Erythroblast (primary cell): Measurements from ENCODE around the gene ECSCR.
A peak's percentile ranks its signal among the peaks of the same experiment; 100 is the strongest.
"Not testable (repeated sequence)": the region's sequence is repeated elsewhere in the genome, so short reads cannot be mapped to it uniquely, and the experiment has no call there.

ENCODE experiments used
- DNase-seq, 2 experiments: peaks; one replicate each; lab custom pipeline; 2025; lab: John Stamatoyannopoulos, UW
- GATA1 ChIP-seq: IDR thresholded peaks from 2 replicates; pipeline ENCODE4 v1.6.1; 2011; ENCODE audit warnings: low read depth, mild to moderate bottlenecking, control low read depth, low read length, moderate library complexity
- POLR2A ChIP-seq: IDR thresholded peaks from 2 replicates; pipeline ENCODE4 v1.6.1; 2011; ENCODE audit warnings: mild to moderate bottlenecking, low read length

The ECSCR gene

GRCh38 chr5:139462586-139463276 is at the start of gene ECSCR:
Gene ECSCR (minus strand): TSS chr5:139462743. CDS start chr5:139462670, 73 bp downstream.
- TF ChIP-seq GATA1 (no peak), POLR2A (no peak)

GRCh38 chr5:139504722-139505121 is 42.2 kb upstream of the ECSCR start:
- not testable (repeated sequence) for DNase-seq

More at GRCh38 chr5:139462586-139463276, at the start of gene ECSCR:
- DNase-seq, result no peak

- not testable (repeated sequence) for DNase-seq
Measured at GRCh38 chr5:139503879-139504278, 41.3 kb upstream of the ECSCR start.

- DNase-seq, result peak in 1 of 2 experiments; percentile 9
Measured at GRCh38 chr5:139503036-139503817, 40.7 kb upstream of the ECSCR start.

- TF ChIP-seq POLR2A (no peak), GATA1 (no peak)
- DNase-seq, result no peak
Measured at GRCh38 chr5:139501381-139501780, 38.8 kb upstream of the ECSCR start.

- no peak for DNase-seq
- TF ChIP-seq GATA1 (no peak), POLR2A (no peak)
Measured at GRCh38 chr5:139495638-139496435, 33.3 kb upstream of the ECSCR start.

GRCh38 chr5:139494832-139495231 is 32.3 kb upstream of the ECSCR start:
- DNase-seq, result no peak
- TF ChIP-seq GATA1 (no peak), POLR2A (no peak)

- no peak for DNase-seq
- TF ChIP-seq GATA1 (no peak), POLR2A (no peak)
Measured at GRCh38 chr5:139494256-139494655, 31.7 kb upstream of the ECSCR start.

GRCh38 chr5:139492700-139493192 is 30.2 kb upstream of the ECSCR start:
- TF ChIP-seq GATA1, result no peak
- TF ChIP-seq POLR2A, result no peak
- DNase-seq, result no peak

GRCh38 chr5:139488260-139488659 is 25.7 kb upstream of the ECSCR start:
- no peak for DNase-seq
- TF ChIP-seq POLR2A (no peak), GATA1 (no peak)

- no peak for TF ChIP-seq GATA1
- TF ChIP-seq POLR2A, result no peak
- DNase-seq, result no peak
Measured at GRCh38 chr5:139486201-139486600, 23.7 kb upstream of the ECSCR start.

- not testable (repeated sequence) for DNase-seq
Measured at GRCh38 chr5:139482890-139483208, 20.3 kb upstream of the ECSCR start.

GRCh38 chr5:139482050-139482889 is 19.7 kb upstream of the ECSCR start, which contains the start of gene STING1:
Gene STING1 (minus strand): TSS chr5:139482758. CDS start chr5:139481704, 1,054 bp downstream.
- DNase-seq, result peak; percentile 81 to 87
- TF ChIP-seq POLR2A, result peak; percentile 67
- no peak for TF ChIP-seq GATA1
